H1 (cell line): ENCODE data around the gene NDUFS7. TPM values are rescaled to one million over a fixed set of nuclear protein-coding genes. Genes with fewer than 3 reads are reported as not detected.

Experiments
- CTCF ChIA-PET: fragments of 300-600 bp; sonication (Branson Sonifier 250); formaldehyde crosslinking; loops from one replicate; lab custom pipeline; 2021; ENCODE audit not compliant: partially characterized antibody; lab: Charles Lee
- POLR2A ChIA-PET: fragments of 300-600 bp; sonication (Branson Sonifier 250); formaldehyde crosslinking; loops from one replicate; lab custom pipeline; 2021; ENCODE audit warnings: inconsistent platforms; ENCODE audit not compliant: partially characterized antibody; lab: Charles Lee
- DNase-seq, 2 experiments: peaks; one replicate each; pipeline versions ENCODE4 v3.0.0 to v3.0.0-alpha.2; 2010 to 2022; ENCODE audit warnings: low spot score in 2 of 2, low read depth in 1 of 2, mixed read lengths in 1 of 2
- FAIRE-seq: peaks from 2 replicates; lab custom pipeline; 2011; peaks lifted over from hg19 to GRCh38; lab: Jason Lieb, UNC
- H2AFZ ChIP-seq: 2 replicates; pipeline ENCODE4 v1.8.1; 2012; ENCODE audit warnings: low read length, inconsistent platforms
- H2AK5ac ChIP-seq: 2 replicates; pipeline ENCODE4 v1.6.1; 2013; ENCODE audit warnings: low read depth, low read length
- H2BK120ac ChIP-seq: replicated peaks from 2 replicates; pipeline ENCODE3; 2013; ENCODE audit warnings: low read depth, low read length, inconsistent platforms
- H2BK12ac ChIP-seq: 2 replicates; pipeline ENCODE4 v1.6.1; 2013; ENCODE audit warnings: low read depth, low read length
- H2BK15ac ChIP-seq: 2 replicates; pipeline ENCODE4 v1.6.1; 2013; ENCODE audit warnings: low read length
- H2BK20ac ChIP-seq: 2 replicates; pipeline ENCODE4 v1.6.1; 2013; ENCODE audit warnings: low read length
- H2BK5ac ChIP-seq: 2 replicates; pipeline ENCODE4 v1.6.1; 2013; ENCODE audit warnings: low read depth, low read length
- H3K14ac ChIP-seq: 2 replicates; pipeline ENCODE4 v1.6.1; 2013; ENCODE audit warnings: inconsistent platforms; ENCODE audit not compliant: insufficient read length
- H3K18ac ChIP-seq: 2 replicates; pipeline ENCODE4 v1.6.1; 2013; ENCODE audit warnings: low read length; ENCODE audit errors: extremely low read depth
- H3K23ac ChIP-seq: 2 replicates; pipeline ENCODE4 v1.6.1; 2013; ENCODE audit warnings: inconsistent platforms; ENCODE audit not compliant: insufficient read length
- H3K23me2 ChIP-seq: 2 replicates; pipeline ENCODE4 v1.6.1; 2013; ENCODE audit warnings: low read depth, low read length
- H3K27ac ChIP-seq: 2 replicates; pipeline ENCODE4 v1.6.1; 2011; ENCODE audit warnings: low read depth, low read length, inconsistent platforms
- H3K27me3 ChIP-seq, 4 experiments: replicated peaks in 1 of 4; 1 replicate in 1 of 4; 2 replicates in 3 of 4; pipeline versions ENCODE4 v1.6.1 to v1.8.1; 2011 to 2013; ENCODE audit warnings: low read length in 3 of 4, mild to moderate bottlenecking in 3 of 4, inconsistent platforms in 2 of 4, mixed read lengths in 2 of 4, moderate library complexity in 1 of 4; ENCODE audit not compliant: control insufficient read depth in 3 of 4, insufficient read depth in 3 of 4; ENCODE audit errors: extremely low read depth in 1 of 4
- H3K36me3 ChIP-seq, 4 experiments: 2 replicates each; pipeline versions ENCODE4 v1.6.1 to v1.8.1; 2011 to 2013; ENCODE audit warnings: mild to moderate bottlenecking in 4 of 4, low read length in 3 of 4, moderate library complexity in 2 of 4, control low read depth in 1 of 4, inconsistent platforms in 1 of 4; ENCODE audit not compliant: insufficient read depth in 4 of 4, control insufficient read depth in 2 of 4
- H3K4ac ChIP-seq: replicated peaks from 2 replicates; pipeline ENCODE3; 2013; ENCODE audit warnings: low read length, low read depth, mixed read lengths, inconsistent platforms; ENCODE audit not compliant: insufficient read length
- H3K4me1 ChIP-seq, 4 experiments: replicated peaks in 1 of 4; 1 replicate in 1 of 4; 2 replicates in 3 of 4; pipeline versions ENCODE4 v1.6.1 to v1.8.1; 2011 to 2013; ENCODE audit warnings: low read length in 3 of 4, inconsistent platforms in 2 of 4, mixed read lengths in 1 of 4; ENCODE audit not compliant: insufficient read depth in 4 of 4, control insufficient read depth in 3 of 4
- H3K4me2 ChIP-seq, 2 experiments: 2 replicates each; pipeline versions ENCODE4 v1.6.1 to v1.8.1; 2011 to 2013; ENCODE audit warnings: low read depth in 2 of 2, low read length in 2 of 2, control low read depth in 1 of 2, inconsistent platforms in 1 of 2, mild to moderate bottlenecking in 1 of 2; ENCODE audit not compliant: insufficient read depth in 1 of 2
- H3K4me3 ChIP-seq, 4 experiments: fragments of 200-600, 300-600 bp in 1 of 4; sonication (generic), shearing (Covaris generic), sonication (Bioruptor Twin) in 1 of 4; 2 replicates each; pipeline versions ENCODE4 v1.5.1 to v1.8.1; 2011 to 2016; ENCODE audit warnings: low read length in 4 of 4, low read depth in 3 of 4, control low read depth in 2 of 4, inconsistent platforms in 2 of 4, mild to moderate bottlenecking in 2 of 4, mixed read lengths in 1 of 4, moderate library complexity in 1 of 4; ENCODE audit not compliant: insufficient read depth in 2 of 4; ENCODE audit errors: extremely low read depth in 1 of 4
- H3K56ac ChIP-seq: replicated peaks from 2 replicates; pipeline ENCODE3; 2013; ENCODE audit warnings: low read depth, mild to moderate bottlenecking, mixed read lengths, low read length, inconsistent platforms; ENCODE audit not compliant: insufficient read length
- H3K79me1 ChIP-seq: 2 replicates; pipeline ENCODE4 v1.6.1; 2013; ENCODE audit warnings: low read depth, low read length, control low read depth
- H3K79me2 ChIP-seq, 2 experiments: 2 replicates each; pipeline versions ENCODE4 v1.6.1 to v1.8.1; 2012 to 2013; ENCODE audit warnings: low read length in 2 of 2, mild to moderate bottlenecking in 2 of 2, inconsistent platforms in 1 of 2; ENCODE audit not compliant: insufficient read depth in 2 of 2, control insufficient read depth in 1 of 2
- H3K9ac ChIP-seq, 4 experiments: replicated peaks in 1 of 4; 1 replicate in 1 of 4; 2 replicates in 3 of 4; pipeline versions ENCODE4 v1.6.1 to v1.8.1; 2011 to 2013; ENCODE audit warnings: low read depth in 3 of 4, low read length in 3 of 4, control low read depth in 2 of 4, mild to moderate bottlenecking in 2 of 4, moderate library complexity in 2 of 4, inconsistent platforms in 1 of 4; ENCODE audit errors: extremely low read depth in 1 of 4
- H3K9me3 ChIP-seq, 2 experiments: 2 replicates each; pipeline versions ENCODE4 v1.6.1 to v1.8.1; 2012 to 2013; ENCODE audit warnings: mild to moderate bottlenecking in 2 of 2, moderate library complexity in 2 of 2, control low read depth in 1 of 2, inconsistent platforms in 1 of 2, low read depth in 1 of 2, low read length in 1 of 2, mixed read lengths in 1 of 2; ENCODE audit not compliant: insufficient read depth in 2 of 2
- H4K20me1 ChIP-seq, 2 experiments: replicated peaks in 1 of 2; 2 replicates each; pipeline versions ENCODE3 to v1.8.1; 2011 to 2013; ENCODE audit warnings: inconsistent platforms in 2 of 2, low read length in 2 of 2, mild to moderate bottlenecking in 1 of 2; ENCODE audit not compliant: insufficient read depth in 2 of 2, control insufficient read depth in 1 of 2
- H4K5ac ChIP-seq: 2 replicates; pipeline ENCODE4 v1.6.1; 2013; ENCODE audit warnings: low read length, low read depth, mixed read lengths, inconsistent platforms; ENCODE audit not compliant: insufficient read length
- H4K8ac ChIP-seq: 2 replicates; pipeline ENCODE4 v1.8.0; 2013; ENCODE audit warnings: mild to moderate bottlenecking, moderate library complexity, low read length, inconsistent platforms; ENCODE audit not compliant: insufficient read depth; ENCODE audit errors: extremely low read depth
- H4K91ac ChIP-seq: replicated peaks from 2 replicates; pipeline ENCODE3; 2013; ENCODE audit warnings: low read length, mixed read lengths, inconsistent platforms; ENCODE audit not compliant: insufficient read length
- E2F6 ChIP-seq: IDR thresholded peaks from 2 replicates; pipeline ENCODE4 v1.6.1; 2012; ENCODE audit warnings: inconsistent platforms
- KDM4A ChIP-seq: IDR thresholded peaks from one replicate; pipeline ENCODE4 v1.7.1; 2012; ENCODE audit warnings: low read depth, mild to moderate bottlenecking, moderate library complexity, low read length, inconsistent platforms; ENCODE audit not compliant: severe bottlenecking
- PHF8 ChIP-seq: fragments of 200-600 bp; sonication (generic); conservative IDR thresholded peaks from 2 replicates; pipeline ENCODE4 v1.7.1; 2012; ENCODE audit warnings: low read depth, mild to moderate bottlenecking, inconsistent platforms, low read length, moderate library complexity
- WGBS, 2 experiments: shearing (Covaris generic) in 1 of 2; methylation state at CpG; one replicate each; pipeline versions ENCODE4 v1.1.6 to v1.1.7; 2013 to 2015; ENCODE audit warnings: low lambda C conversion rate in 2 of 2, mixed read lengths in 2 of 2, inconsistent platforms in 1 of 2, low coverage in 1 of 2, missing lambda C conversion rate in 1 of 2; ENCODE audit not compliant: insufficient replicate concordance in 2 of 2, insufficient coverage in 1 of 2, insufficient read length in 1 of 2; ENCODE audit errors: extremely low coverage in 1 of 2, missing lambda C conversion rate in 1 of 2; 5-methylcytosine and 5-hydroxymethylcytosine counted together
- polyA plus RNA-seq, 7 experiments: library from polyadenylated mRNA; depleted of rRNA in 3 of 7; stranded (reverse) in 5 of 7; unstranded in 2 of 7; fragments of >200 nt in 5 of 7; fragments of 200-250 nt in 2 of 7; gene quantifications; 1 replicate in 5 of 7; 2 replicates in 1 of 7; 4 replicates in 1 of 7; pipeline versions ENCODE4 v1.2.1 to v1.2.3, GENCODE V29; 2011 to 2013; ENCODE audit warnings: missing spikeins in 2 of 7, mixed read lengths in 2 of 7
- total RNA-seq: library from RNA; stranded (reverse); fragmentation: NEBNext Ultra II Directional; extraction: Animal tissue kit (Norgen Biotek cat#: 25700); gene quantifications from 2 replicates; pipeline ENCODE4 v1.2.1, GENCODE V29; 2021

Gene NDUFS7
- total and polyA plus RNA-seq, 2 of the 8 experiments (the other 6 are each of a cell fraction or from before 2014, with no cell fraction given): 78.1 to 309 TPM

DNA sequence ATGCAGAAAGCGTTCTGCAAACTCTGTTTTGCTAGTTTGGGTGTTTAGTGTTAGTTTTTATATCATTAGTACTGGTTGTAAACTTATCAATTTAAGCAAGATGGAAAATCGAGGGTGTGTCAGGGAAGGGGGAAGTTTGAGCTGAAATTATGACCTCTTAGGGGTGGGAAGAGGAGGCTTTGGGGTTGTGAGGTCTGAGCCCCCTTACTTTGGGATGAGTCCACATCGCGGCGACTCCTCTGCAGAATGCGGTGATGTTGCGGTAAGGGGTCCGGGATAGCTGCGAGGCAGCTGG lies 743 bp upstream of the NDUFS7 start:
- no peak overlapping the region for H3K14ac ChIP-seq
- no peak overlapping the region for H2BK5ac ChIP-seq
- peak overlapping the region in 1 of 4 experiments; percentile 39; a peak in 3 of 8 replicates for H3K4me3 ChIP-seq
- no peak overlapping the region for H2BK12ac ChIP-seq
- DNase-seq (no peak), FAIRE-seq (no peak)
- TF ChIP-seq E2F6 (no peak), KDM4A (no peak), PHF8 (no peak)
- H3K23ac ChIP-seq: no peak overlapping the region
- 21% methylated on average over 9 of the region's 9 CpGs; no CpG with 5 or more reads in 1 of the 2 experiments for WGBS, 2 experiments
- H3K18ac ChIP-seq: no peak overlapping the region
- H4K5ac ChIP-seq: no peak overlapping the region
- no peak overlapping the region for H3K56ac ChIP-seq
- H3K9me3 ChIP-seq: no peaks in the 10 kb centered on the region
- H2BK15ac ChIP-seq: no peak overlapping the region
- H3K79me1 ChIP-seq: 0 out of 2 replicates have a peak, but pooled peaks cover 4% of the 10 kb centered on the region
- H3K4me1 ChIP-seq: peaks cover 0 to 7% (median 3%) of the 10 kb centered on the region in 4 experiments; a peak in 3 of 7 replicates
- H3K9ac ChIP-seq: no peak overlapping the region
- H2BK20ac ChIP-seq: no peak overlapping the region
- no peak overlapping the region for H4K91ac ChIP-seq
- H2BK120ac ChIP-seq: no peak overlapping the region
- POLR2A ChIA-PET: interaction anchor here (0.9 to 2.7 kb wide), 12 partner anchors 10 to 116 kb away, joined by 3 to 10 read pairs (median 4); partner anchors contain the start of genes CIRBP and FAM174C
- no peak overlapping the region for H4K8ac ChIP-seq
- H2AK5ac ChIP-seq: no peak overlapping the region
- H3K27me3 ChIP-seq: no peaks in the 10 kb centered on the region
- H4K20me1 ChIP-seq: peaks cover 2 to 10% of the 10 kb centered on the region in 2 experiments
- H2AFZ ChIP-seq: no peak overlapping the region
- peaks cover 6% of the 10 kb centered on the region; the same call in 1 of the 2 replicates for H3K23me2 ChIP-seq
- H3K4me2 ChIP-seq: peak overlapping the region; percentile 49 to 81
- 0 out of 4 replicates have a peak, but pooled peaks cover 0 to 4% of the 10 kb centered on the region in 2 experiments for H3K79me2 ChIP-seq
- CTCF ChIA-PET: interaction anchor here (0.8 to 2.6 kb wide), 8 partner anchors 11 to 106 kb away, joined by 3 to 10 read pairs (median 5); no protein-coding TSS in a partner anchor
- no peak overlapping the region for H3K4ac ChIP-seq
- peaks cover 0 to 1% (median 0%) of the 10 kb centered on the region in 4 experiments; a peak in 2 of 8 replicates for H3K36me3 ChIP-seq
- H3K27ac ChIP-seq: no peak overlapping the region
